K562 (cell line): ENCODE results near the gene MYO16. TPM values are rescaled to one million over a fixed set of nuclear protein-coding genes. Genes with fewer than 3 reads are reported as not detected.

ENCODE experiments used
- ATAC-seq: fragments of 200-7000 bp; cut with Tn5 transposase; 3 replicates; pipeline ENCODE4 v1.9.1; 2020; ENCODE audit warnings: moderate library complexity
- BruUV-seq: library from RNA; stranded (reverse); fragments of 400-500 nt; replicated peaks from 2 replicates; lab custom pipeline; 2021; lab: Mats Ljungman, UMichigan
- CTCF ChIA-PET: fragments of 300-600 bp; formaldehyde crosslinking; extraction: SDS; loops from one replicate; lab custom pipeline; 2021; ENCODE audit warnings: low intra/inter-chr PET ratio; lab: Yijun Ruan, JAX
- POLR2A ChIA-PET: fragments of 300-600, 350-650 bp; sonication (Branson Sonifier 250); formaldehyde crosslinking; extraction: SDS; loops from one replicate; lab custom pipeline; 2021; ENCODE audit warnings: antibody characterized with exemption, inconsistent platforms; lab: Yijun Ruan, JAX
- DNase-seq, 4 experiments: peaks; one replicate each; pipeline versions ENCODE4 v3.0.0 to v3.0.0-alpha.2; 2011 to 2018; ENCODE audit warnings: low spot score in 3 of 4, mixed read lengths in 3 of 4; ENCODE audit errors: extremely low read depth in 1 of 4
- FAIRE-seq: peaks from 2 replicates; lab custom pipeline; 2011; peaks lifted over from hg19 to GRCh38; lab: Jason Lieb, UNC
- H2AFZ ChIP-seq: 2 replicates; pipeline ENCODE4 v1.6.0; 2011; ENCODE audit warnings: low read depth, low read length, control low read depth, inconsistent platforms
- H3K27ac ChIP-seq: fragments of 200-600 bp; 3 replicates; pipeline ENCODE4 v1.8.0; 2011; ENCODE audit warnings: low read depth, mild to moderate bottlenecking, control low read depth, inconsistent platforms, low read length, moderate library complexity, mixed read lengths; ENCODE audit errors: extremely low read depth
- H3K27me3 ChIP-seq, 2 experiments: fragments of 300-600 bp in 1 of 2; 2 replicates in 1 of 2; 3 replicates in 1 of 2; pipeline versions ENCODE4 v1.6.0 to v1.8.0; 2011; ENCODE audit warnings: inconsistent platforms in 2 of 2, low read length in 2 of 2, mild to moderate bottlenecking in 1 of 2, mixed read lengths in 1 of 2, moderate library complexity in 1 of 2; ENCODE audit not compliant: control insufficient read depth in 2 of 2, insufficient read depth in 2 of 2
- H3K36me3 ChIP-seq: fragments of 300-600 bp; 3 replicates; pipeline ENCODE4 v1.8.0; 2011; ENCODE audit warnings: mild to moderate bottlenecking, low read length, inconsistent platforms; ENCODE audit not compliant: control insufficient read depth, insufficient read depth
- H3K4me1 ChIP-seq, 2 experiments: fragments of 200-600 bp in 1 of 2; replicated peaks in 1 of 2; 2 replicates in 1 of 2; 3 replicates in 1 of 2; pipeline versions ENCODE4 v1.5.1 to v1.8.0; 2011; ENCODE audit warnings: inconsistent platforms in 2 of 2, low read length in 2 of 2, mild to moderate bottlenecking in 1 of 2, mixed read lengths in 1 of 2, moderate library complexity in 1 of 2; ENCODE audit not compliant: control insufficient read depth in 2 of 2, insufficient read depth in 2 of 2
- H3K4me2 ChIP-seq: 2 replicates; pipeline ENCODE4 v1.6.1; 2011; ENCODE audit warnings: low read length, control low read depth, inconsistent platforms, mixed read lengths; ENCODE audit not compliant: insufficient read depth
- H3K4me3 ChIP-seq: fragments of 200-600 bp; sonication (generic), shearing (Covaris generic); 2 replicates; pipeline ENCODE4 v1.5.1; 2016; ENCODE audit warnings: control low read depth, inconsistent platforms
- H3K79me2 ChIP-seq: fragments of 200-600 bp; 3 replicates; pipeline ENCODE4 v1.8.0; 2011; ENCODE audit warnings: low read length, inconsistent platforms; ENCODE audit not compliant: control insufficient read depth, insufficient read depth
- H3K9ac ChIP-seq, 2 experiments: 2 replicates each; pipeline versions ENCODE4 v1.6.0 to v1.6.1; 2011; ENCODE audit warnings: low read depth in 2 of 2, low read length in 2 of 2, control low read depth in 1 of 2, inconsistent platforms in 1 of 2, mild to moderate bottlenecking in 1 of 2, mixed read lengths in 1 of 2; ENCODE audit not compliant: insufficient read depth in 1 of 2
- H3K9me1 ChIP-seq: one replicate; pipeline ENCODE4 v1.6.0; 2011; ENCODE audit warnings: inconsistent platforms, mild to moderate bottlenecking, low read length, moderate library complexity; ENCODE audit not compliant: control insufficient read depth, insufficient read depth
- H3K9me3 ChIP-seq: replicated peaks from 2 replicates; pipeline ENCODE4 v1.5.1; 2011; ENCODE audit warnings: low read depth, low read length, inconsistent platforms; ENCODE audit not compliant: control insufficient read depth, insufficient read depth
- H4K20me1 ChIP-seq: replicated peaks from 2 replicates; pipeline ENCODE4 v1.6.1; 2011; ENCODE audit warnings: low read length, inconsistent platforms, mixed read lengths; ENCODE audit not compliant: control insufficient read depth, insufficient read depth
- CBX1 ChIP-seq: sonication (generic); IDR thresholded peaks from 2 replicates; pipeline ENCODE4 v1.6.1; 2016; ENCODE audit warnings: antibody characterized with exemption, low read depth, mild to moderate bottlenecking
- DACH1 ChIP-seq: fragments of 450-650 bp; IDR thresholded peaks from 2 replicates; pipeline ENCODE4 v1.6.1; 2018; ENCODE audit not compliant: partially characterized antibody
- ETV1 ChIP-seq: fragments of 450-650 bp; conservative IDR thresholded peaks from 2 replicates; pipeline ENCODE4 v1.6.1; 2016; ENCODE audit warnings: missing genetic modification characterization, control low read depth, low read depth, missing compliant biosample characterization
- EZH2 ChIP-seq: IDR thresholded peaks from 2 replicates; pipeline ENCODE4 v1.6.1; 2012; ENCODE audit warnings: low read depth, mild to moderate bottlenecking, inconsistent platforms, low read length, borderline replicate concordance
- GABPB1 ChIP-seq: sonication (generic); formaldehyde crosslinking; IDR thresholded peaks from 2 replicates; pipeline ENCODE4 v1.8.0; 2022; ENCODE audit warnings: mild to moderate bottlenecking, missing genetic modification reagents
- HDAC2 ChIP-seq: fragments of 450-650 bp; IDR thresholded peaks from 2 replicates; pipeline ENCODE4 v1.6.1; 2016; ENCODE audit warnings: mild to moderate bottlenecking
- NONO ChIP-seq, 2 experiments: fragments of 200-400 bp in 1 of 2; fragments of 450-650 bp in 1 of 2; formaldehyde crosslinking in 1 of 2; IDR thresholded peaks; 2 replicates each; pipeline ENCODE4 v1.6.1; 2017; ENCODE audit warnings: low read depth in 2 of 2, mild to moderate bottlenecking in 2 of 2, moderate library complexity in 2 of 2, low read length in 1 of 2
- U2AF2 ChIP-seq: fragments of 200-400 bp; formaldehyde crosslinking; optimal IDR thresholded peaks from 2 replicates; pipeline ENCODE3; 2017; ENCODE audit warnings: low read depth, mild to moderate bottlenecking, low read length
- ZNF175 ChIP-seq: fragments of 200-800 bp; sonication (Bioruptor generic); IDR thresholded peaks from 2 replicates; pipeline ENCODE4 v1.6.1; 2016; ENCODE audit warnings: low read depth, mild to moderate bottlenecking, missing genetic modification characterization, missing compliant biosample characterization
- ZNF224 ChIP-seq: sonication (generic); formaldehyde crosslinking; IDR thresholded peaks from 2 replicates; pipeline ENCODE4 v1.8.0; 2022; ENCODE audit warnings: mild to moderate bottlenecking, missing genetic modification reagents
- ZNF324 ChIP-seq: fragments of 250-450 bp; sonication (Bioruptor Pico); IDR thresholded peaks from 2 replicates; pipeline ENCODE4 v1.4.0; 2020; ENCODE audit warnings: mild to moderate bottlenecking
- ZNF551 ChIP-seq: fragments of 250-450 bp; sonication (Bioruptor Pico); IDR thresholded peaks from 2 replicates; pipeline ENCODE4 v1.5.0; 2021; ENCODE audit warnings: mild to moderate bottlenecking, moderate library complexity
- WGBS: fragments of 100-300 bp; shearing (Covaris generic); methylation state at CpG from one replicate; pipeline ENCODE4 v1.1.6; 2016; ENCODE audit warnings: low coverage, mixed read lengths; ENCODE audit not compliant: insufficient coverage; ENCODE audit errors: missing lambda C conversion rate; 5-methylcytosine and 5-hydroxymethylcytosine counted together
- in situ Hi-C: fragments of 300-500 bp; cut with MboI; formaldehyde crosslinking; loops from 4 replicates; pipeline ENCODE4 v1.15.0; 2018; ENCODE audit warnings: inconsistent platforms, mixed read lengths
- intact Hi-C: fragments of 100-400 bp; cut with micrococcal nuclease; formaldehyde crosslinking; loops from 2 replicates; pipeline ENCODE4 v1.14.2; 2022
- polyA plus RNA-seq, 8 experiments: library from polyadenylated mRNA; depleted of rRNA in 4 of 8; stranded (reverse) in 5 of 8; unstranded in 3 of 8; fragments of >200 nt; fragmentation: Nextera tagmentation in 2 of 8; fragmentation: Illumina TruSeq in 1 of 8; extraction: Ambion mirVana in 2 of 8; extraction: Trizol in 1 of 8; gene quantifications; 2 replicates each; pipeline versions ENCODE4 v1.2.1 to v1.2.3, GENCODE V29; 2011 to 2014; ENCODE audit warnings: inconsistent platforms in 1 of 8, missing spikeins in 1 of 8
- total RNA-seq, 7 experiments: library from RNA; depleted of rRNA in 6 of 7; stranded (reverse); fragments of >200 nt in 6 of 7; fragmentation: Illumina TruSeq in 2 of 7; extraction: Trizol in 2 of 7; gene quantifications; 2 replicates each; pipeline versions ENCODE4 v1.2.1 to v1.2.3, GENCODE V29; 2011 to 2021; ENCODE audit warnings: low replicate concordance in 1 of 7
- TF ChIP-seq, protein P1 (sequence below): fragments of 150-350 bp; conservative IDR thresholded peaks from 2 replicates; pipeline ENCODE4 v1.6.1; 2014; ENCODE audit warnings: low read length
- TF ChIP-seq, protein P2 (sequence below): sonication (generic); formaldehyde crosslinking; IDR thresholded peaks from 2 replicates; pipeline ENCODE4 v1.8.0; 2023; ENCODE audit warnings: missing genetic modification reagents, mild to moderate bottlenecking, borderline replicate concordance

The MYO16 gene
- total and polyA plus RNA-seq, 9 of the 15 experiments (the other 6 are each of a cell fraction or from before 2014, with no cell fraction given), result 4.3 to 45.7 (median 12.1) TPM

DNA sequence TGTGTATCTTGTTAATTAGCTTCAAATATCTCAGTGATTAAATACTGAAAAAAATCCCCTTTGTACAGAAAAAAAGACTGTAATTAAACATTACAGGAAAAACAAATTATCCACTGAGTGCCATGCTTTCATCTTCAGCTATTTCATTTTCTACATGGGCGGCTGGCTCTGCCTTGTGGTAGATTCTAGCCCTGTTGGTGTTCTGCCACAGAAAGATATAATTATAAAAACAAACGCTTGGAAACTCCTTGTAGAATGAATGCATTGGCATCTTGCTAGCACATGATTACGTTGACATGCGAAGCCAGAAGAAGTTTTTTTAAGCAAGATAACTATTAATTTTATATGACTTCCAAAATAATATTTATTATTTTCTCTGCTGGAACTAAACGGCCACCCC lies 496.8 kb downstream of the MYO16 start:
- CTCF ChIA-PET, result no interaction called here
- TF ChIP-seq ZNF224 (CRISPR knock-in tag) (no peak), CBX1 (no peak), HDAC2 (no peak), ZNF175 (CRISPR knock-in tag) (no peak), DACH1 (no peak), ZNF324 (CRISPR knock-in tag) (no peak), U2AF2 (no peak), ETV1 (tag) (no peak), EZH2 (no peak), NONO (IDR thresholded peaks at IDR 0.05; ENCODE audit: low read depth in 2 of 2, low read length in 1 of 2) (no peak), ZNF551 (CRISPR knock-in tag) (no peak), GABPB1 (CRISPR knock-in tag) (no peak)
- TF ChIP-seq, protein P1, sequence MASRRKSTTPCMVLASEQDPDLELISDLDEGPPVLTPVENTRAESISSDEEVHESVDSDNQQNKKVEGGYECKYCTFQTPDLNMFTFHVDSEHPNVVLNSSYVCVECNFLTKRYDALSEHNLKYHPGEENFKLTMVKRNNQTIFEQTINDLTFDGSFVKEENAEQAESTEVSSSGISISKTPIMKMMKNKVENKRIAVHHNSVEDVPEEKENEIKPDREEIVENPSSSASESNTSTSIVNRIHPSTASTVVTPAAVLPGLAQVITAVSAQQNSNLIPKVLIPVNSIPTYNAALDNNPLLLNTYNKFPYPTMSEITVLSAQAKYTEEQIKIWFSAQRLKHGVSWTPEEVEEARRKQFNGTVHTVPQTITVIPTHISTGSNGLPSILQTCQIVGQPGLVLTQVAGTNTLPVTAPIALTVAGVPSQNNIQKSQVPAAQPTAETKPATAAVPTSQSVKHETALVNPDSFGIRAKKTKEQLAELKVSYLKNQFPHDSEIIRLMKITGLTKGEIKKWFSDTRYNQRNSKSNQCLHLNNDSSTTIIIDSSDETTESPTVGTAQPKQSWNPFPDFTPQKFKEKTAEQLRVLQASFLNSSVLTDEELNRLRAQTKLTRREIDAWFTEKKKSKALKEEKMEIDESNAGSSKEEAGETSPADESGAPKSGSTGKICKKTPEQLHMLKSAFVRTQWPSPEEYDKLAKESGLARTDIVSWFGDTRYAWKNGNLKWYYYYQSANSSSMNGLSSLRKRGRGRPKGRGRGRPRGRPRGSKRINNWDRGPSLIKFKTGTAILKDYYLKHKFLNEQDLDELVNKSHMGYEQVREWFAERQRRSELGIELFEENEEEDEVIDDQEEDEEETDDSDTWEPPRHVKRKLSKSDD, result no peak
- TF ChIP-seq, protein P2, sequence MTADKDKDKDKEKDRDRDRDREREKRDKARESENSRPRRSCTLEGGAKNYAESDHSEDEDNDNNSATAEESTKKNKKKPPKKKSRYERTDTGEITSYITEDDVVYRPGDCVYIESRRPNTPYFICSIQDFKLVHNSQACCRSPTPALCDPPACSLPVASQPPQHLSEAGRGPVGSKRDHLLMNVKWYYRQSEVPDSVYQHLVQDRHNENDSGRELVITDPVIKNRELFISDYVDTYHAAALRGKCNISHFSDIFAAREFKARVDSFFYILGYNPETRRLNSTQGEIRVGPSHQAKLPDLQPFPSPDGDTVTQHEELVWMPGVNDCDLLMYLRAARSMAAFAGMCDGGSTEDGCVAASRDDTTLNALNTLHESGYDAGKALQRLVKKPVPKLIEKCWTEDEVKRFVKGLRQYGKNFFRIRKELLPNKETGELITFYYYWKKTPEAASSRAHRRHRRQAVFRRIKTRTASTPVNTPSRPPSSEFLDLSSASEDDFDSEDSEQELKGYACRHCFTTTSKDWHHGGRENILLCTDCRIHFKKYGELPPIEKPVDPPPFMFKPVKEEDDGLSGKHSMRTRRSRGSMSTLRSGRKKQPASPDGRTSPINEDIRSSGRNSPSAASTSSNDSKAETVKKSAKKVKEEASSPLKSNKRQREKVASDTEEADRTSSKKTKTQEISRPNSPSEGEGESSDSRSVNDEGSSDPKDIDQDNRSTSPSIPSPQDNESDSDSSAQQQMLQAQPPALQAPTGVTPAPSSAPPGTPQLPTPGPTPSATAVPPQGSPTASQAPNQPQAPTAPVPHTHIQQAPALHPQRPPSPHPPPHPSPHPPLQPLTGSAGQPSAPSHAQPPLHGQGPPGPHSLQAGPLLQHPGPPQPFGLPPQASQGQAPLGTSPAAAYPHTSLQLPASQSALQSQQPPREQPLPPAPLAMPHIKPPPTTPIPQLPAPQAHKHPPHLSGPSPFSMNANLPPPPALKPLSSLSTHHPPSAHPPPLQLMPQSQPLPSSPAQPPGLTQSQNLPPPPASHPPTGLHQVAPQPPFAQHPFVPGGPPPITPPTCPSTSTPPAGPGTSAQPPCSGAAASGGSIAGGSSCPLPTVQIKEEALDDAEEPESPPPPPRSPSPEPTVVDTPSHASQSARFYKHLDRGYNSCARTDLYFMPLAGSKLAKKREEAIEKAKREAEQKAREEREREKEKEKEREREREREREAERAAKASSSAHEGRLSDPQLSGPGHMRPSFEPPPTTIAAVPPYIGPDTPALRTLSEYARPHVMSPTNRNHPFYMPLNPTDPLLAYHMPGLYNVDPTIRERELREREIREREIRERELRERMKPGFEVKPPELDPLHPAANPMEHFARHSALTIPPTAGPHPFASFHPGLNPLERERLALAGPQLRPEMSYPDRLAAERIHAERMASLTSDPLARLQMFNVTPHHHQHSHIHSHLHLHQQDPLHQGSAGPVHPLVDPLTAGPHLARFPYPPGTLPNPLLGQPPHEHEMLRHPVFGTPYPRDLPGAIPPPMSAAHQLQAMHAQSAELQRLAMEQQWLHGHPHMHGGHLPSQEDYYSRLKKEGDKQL, result no peak
- no peaks in the 10 kb centered on the region for H4K20me1 ChIP-seq
- H3K27ac ChIP-seq, result no peak overlapping the region
- ATAC-seq, result no peak
- H3K4me2 ChIP-seq, result no peak overlapping the region
- H3K79me2 ChIP-seq, result no peaks in the 10 kb centered on the region
- H3K4me1 ChIP-seq, result no peaks in the 10 kb centered on the region
- 56% methylated on average over 5 of the region's 5 CpGs for WGBS
- intact Hi-C loops, result no loop called here
- no peaks in the 10 kb centered on the region for H3K27me3 ChIP-seq
- FAIRE-seq, result no peak
- BruUV-seq, result no TSS peak
- no peak overlapping the region for H2AFZ ChIP-seq
- no peak overlapping the region for H3K9ac ChIP-seq
- in situ Hi-C loops, result no loop called here
- POLR2A ChIA-PET, result no interaction called here
- DNase-seq, result no peak
- no peak overlapping the region for H3K4me3 ChIP-seq
- no peaks in the 10 kb centered on the region for H3K9me3 ChIP-seq
- no peaks in the 10 kb centered on the region for H3K36me3 ChIP-seq
- H3K9me1 ChIP-seq, result no peaks in the 10 kb centered on the region
